Motor neuron (in vitro differentiated cells): ENCODE measurements around the gene CASKIN2. TPM values are rescaled to one million over a fixed set of nuclear protein-coding genes. Genes with fewer than 3 reads are reported as not detected.

Experiments used
- ATAC-seq, 8 experiments: fragments of 200-7000 bp; cut with Tn5 transposase; replicated peaks in 6 of 8; 2 replicates each; pipeline ENCODE4 v1.8.0; 2021; ENCODE audit warnings: mild to moderate bottlenecking in 8 of 8, moderate library complexity in 8 of 8
- H3K27ac ChIP-seq, 2 donors: fragments of 250-450 bp; sonication (Bioruptor Pico); 2 replicates each; pipeline ENCODE4 v1.9.0; 2021; ENCODE audit warnings: antibody characterized with exemption in 2 of 2, mild to moderate bottlenecking in 2 of 2, moderate library complexity in 1 of 2
- H3K4me1 ChIP-seq, 2 donors: fragments of 250-450 bp; sonication (Bioruptor Pico); replicated peaks in 1 of 2; 2 replicates each; pipeline ENCODE4 v1.6.1; 2021; ENCODE audit warnings: antibody characterized with exemption in 2 of 2, mild to moderate bottlenecking in 2 of 2, moderate library complexity in 1 of 2
- H3K4me3 ChIP-seq, 5 donors: fragments of 250-450 bp; sonication (Bioruptor Pico); 2 replicates each; pipeline ENCODE4 v1.9.0; 2021; ENCODE audit warnings: antibody characterized with exemption in 5 of 5, mild to moderate bottlenecking in 5 of 5, moderate library complexity in 4 of 5
- WGBS, 10 experiments: fragments of 450-650 bp; shearing (Covaris generic); methylation state at CpG; one replicate each; pipeline ENCODE4 v1.0.0; 2022; 5-methylcytosine and 5-hydroxymethylcytosine counted together
- in situ Hi-C, 9 experiments: fragments of 400-800 bp; cut with MboI; loops; one replicate each; pipeline ENCODE4 v1.15.0; 2021; ENCODE audit warnings: low sequenced_read_pairs in 9 of 9, low pct_unique_long_range_greater_than_20kb in 2 of 9; ENCODE audit not compliant: unreplicated experiment in 9 of 9
- total RNA-seq, 8 experiments: library from RNA; unstranded; fragments of 300-600 nt; gene quantifications; 2 replicates each; pipeline versions ENCODE4 v1.2.3 to v1.2.4, GENCODE V29; 2022

The CASKIN2 gene
- total RNA-seq, 8 experiments from 2014 or later: 2.2 to 10.8 (median 6.4) TPM

DNA sequence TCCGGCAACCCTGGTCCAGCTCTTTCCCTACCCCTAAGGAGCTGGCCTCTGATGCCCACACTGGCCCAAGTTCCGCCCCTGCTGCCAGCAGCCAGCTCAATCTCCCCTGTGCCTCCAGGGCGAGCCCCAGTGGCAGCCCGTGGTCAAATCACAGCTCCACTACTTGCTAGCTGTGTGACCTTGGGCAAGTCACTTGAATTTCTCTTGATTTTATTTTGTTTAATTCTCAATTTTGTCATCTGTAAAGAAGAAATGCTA lies 10.3 kb downstream of the CASKIN2 start:
- no peak overlapping the region for H3K27ac ChIP-seq
- peaks cover 18 to 26% of the 10 kb centered on the region in 2 donors for H3K4me1 ChIP-seq
- in situ Hi-C loops: no loop called here
- ATAC-seq: no peak
- 80 to 100% (median 89%) methylated on average over 1 to 3 of the region's 4 CpGs; no CpG with 5 or more reads in 7 of the 10 experiments for WGBS, 10 experiments
- H3K4me3 ChIP-seq: no peak overlapping the region

DNA sequence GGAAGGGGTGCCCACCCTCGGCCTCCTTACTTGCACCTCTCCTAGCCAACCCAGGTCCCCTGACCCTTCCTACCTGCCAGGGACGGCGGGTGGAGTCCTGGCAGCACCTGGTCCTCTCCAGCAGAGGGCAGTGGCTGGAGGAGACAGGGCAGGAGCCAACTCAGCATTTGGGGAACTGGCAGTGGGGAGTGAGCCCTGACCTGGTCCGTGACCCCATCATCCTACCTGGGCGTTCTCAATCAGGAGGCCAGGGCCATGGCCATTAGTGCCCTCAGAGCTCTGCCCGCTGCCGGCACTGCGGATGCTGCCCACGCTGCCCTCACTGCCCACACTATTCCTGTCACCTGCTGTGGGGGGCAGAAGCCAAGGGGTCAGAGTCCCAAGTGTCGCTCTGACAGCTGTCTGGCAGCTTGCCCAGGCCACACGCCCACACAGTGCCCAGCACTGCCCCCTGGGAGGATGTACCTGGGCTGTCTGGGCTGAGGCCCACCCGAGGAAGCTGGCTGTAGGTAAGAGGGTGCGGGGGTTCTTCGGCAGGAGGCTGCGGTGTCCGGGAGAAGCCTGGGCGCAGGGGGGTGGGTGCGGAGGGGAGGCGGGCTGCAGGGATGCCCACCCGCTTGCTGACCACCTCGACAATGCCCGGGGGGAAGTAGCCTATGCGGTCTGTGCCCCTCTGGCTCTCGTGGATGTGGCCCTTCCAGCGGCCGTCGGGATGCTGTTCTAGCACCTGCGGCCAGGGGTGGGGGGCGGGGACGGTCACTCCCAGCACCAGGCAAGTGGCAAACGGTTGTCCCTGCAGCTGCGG lies 10.8 kb downstream of the CASKIN2 start:
- peak in 3 of 8 experiments; percentile 17 to 51 (median 19) for ATAC-seq
- no peak overlapping the region for H3K4me3 ChIP-seq
- peaks cover 18 to 26% of the 10 kb centered on the region in 2 donors for H3K4me1 ChIP-seq
- no peak overlapping the region for H3K27ac ChIP-seq
- in situ Hi-C loops: no loop called here
- WGBS, 10 experiments: 32 to 93% (median 63%) methylated on average over 3 to 4 of the region's 32 CpGs; no CpG with 5 or more reads in 6 of the 10 experiments

DNA sequence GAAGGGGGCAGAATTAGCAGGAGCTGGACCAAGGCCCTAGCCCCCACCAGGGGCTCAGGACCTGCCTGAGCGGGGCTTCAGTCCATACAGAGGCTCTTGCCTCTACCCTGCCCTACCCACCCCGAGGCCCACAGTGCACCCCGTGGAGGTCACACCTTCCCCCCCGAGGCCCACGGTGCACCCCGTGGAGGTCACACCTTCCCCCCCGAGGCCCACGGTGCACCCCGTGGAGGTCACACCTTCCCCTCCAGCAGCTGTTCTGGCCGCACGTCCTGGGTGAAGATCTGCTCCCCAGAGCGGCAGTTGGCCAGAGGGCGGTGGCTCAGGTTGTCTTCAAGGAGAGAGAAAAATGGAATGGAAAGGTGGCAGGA lies 11.4 kb downstream of the CASKIN2 start:
- 100% methylated on average over 2 of the region's 13 CpGs; no CpG with 5 or more reads in 9 of the 10 experiments for WGBS, 10 experiments
- ATAC-seq: no peak
- no peak overlapping the region for H3K4me3 ChIP-seq
- peaks cover 18 to 21% of the 10 kb centered on the region in 2 donors for H3K4me1 ChIP-seq
- in situ Hi-C loops: no loop called here
- no peak overlapping the region for H3K27ac ChIP-seq

DNA sequence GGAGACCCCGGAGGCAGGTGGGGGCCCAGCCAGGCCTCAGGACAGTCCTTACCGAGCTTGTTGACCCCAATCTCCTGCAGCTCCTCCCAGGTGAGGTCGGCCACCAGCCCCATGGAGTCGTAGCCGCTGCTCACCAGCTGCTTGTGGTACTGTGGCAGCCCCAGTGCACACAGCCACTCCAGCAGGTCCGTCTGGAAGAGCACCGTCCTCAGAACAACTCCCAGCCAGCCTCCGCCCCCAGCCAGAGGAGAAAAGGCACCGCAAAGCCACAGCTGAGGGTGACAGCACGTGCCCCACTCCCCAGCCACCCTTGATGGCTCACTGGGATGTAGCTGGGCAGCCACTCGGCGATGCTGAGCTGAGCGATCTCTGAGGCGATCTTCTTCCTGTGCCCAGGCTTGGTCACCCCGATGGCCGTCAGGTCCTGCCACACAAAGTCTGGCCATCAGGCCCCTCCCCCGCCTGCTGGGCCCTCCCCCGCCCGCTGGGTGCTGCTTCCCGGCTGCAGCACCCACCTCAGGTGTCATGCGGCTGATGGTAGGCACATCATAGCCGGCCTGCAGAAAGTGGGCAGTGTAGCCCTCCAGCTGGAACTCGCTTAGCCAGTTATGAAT lies 11.9 kb downstream of the CASKIN2 start:
- Histone ChIP-seq H3K4me1 (peaks cover 12 to 16% of the 10 kb centered on the region in 2 donors), H3K4me3 (no peak overlapping the region), H3K27ac (no peak overlapping the region)
- 78 to 100% (median 80%) methylated on average over 1 to 4 of the region's 23 CpGs; no CpG with 5 or more reads in 5 of the 10 experiments for WGBS, 10 experiments
- no peak for ATAC-seq
- in situ Hi-C loops: no loop called here

DNA sequence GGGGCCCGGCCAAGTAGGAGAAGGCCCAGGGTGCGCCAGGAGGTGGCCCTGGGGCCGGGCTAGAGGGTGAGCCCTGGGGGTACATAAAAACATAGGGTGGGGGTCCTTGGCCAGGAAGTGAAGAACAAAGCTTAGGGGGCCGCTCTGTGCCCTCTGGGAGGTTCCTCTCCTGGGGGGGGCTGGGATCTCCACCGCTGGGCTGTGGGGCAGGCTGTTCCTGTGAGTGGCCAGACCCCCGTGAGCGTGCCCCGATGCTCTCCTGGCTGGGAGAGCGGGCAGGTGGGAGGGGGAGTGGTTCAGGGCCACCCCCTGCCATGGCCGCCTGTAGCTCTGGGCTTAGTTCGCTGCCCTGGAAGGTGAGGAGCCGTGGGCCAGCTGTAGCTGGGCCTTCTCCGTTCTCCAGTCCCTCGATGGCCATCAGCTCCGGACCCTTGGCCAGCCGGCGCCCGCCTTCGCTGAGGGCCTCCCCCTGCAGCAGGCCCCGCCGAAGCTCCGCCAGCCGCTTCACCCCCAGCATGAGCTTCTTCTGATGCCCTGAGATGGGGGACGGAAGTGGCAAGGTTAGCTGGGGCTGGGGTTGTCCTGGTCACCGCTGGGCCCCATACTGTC lies 12.5 kb downstream of the CASKIN2 start:
- peak in 2 of 8 experiments; percentile 1 to 7 for ATAC-seq
- Histone ChIP-seq H3K27ac (no peak overlapping the region), H3K4me1 (peaks cover 6 to 9% of the 10 kb centered on the region in 2 donors), H3K4me3 (no peak overlapping the region)
- 100% methylated on average over 1 of the region's 25 CpGs; no CpG with 5 or more reads in 9 of the 10 experiments for WGBS, 10 experiments
- in situ Hi-C loops: no loop called here

DNA sequence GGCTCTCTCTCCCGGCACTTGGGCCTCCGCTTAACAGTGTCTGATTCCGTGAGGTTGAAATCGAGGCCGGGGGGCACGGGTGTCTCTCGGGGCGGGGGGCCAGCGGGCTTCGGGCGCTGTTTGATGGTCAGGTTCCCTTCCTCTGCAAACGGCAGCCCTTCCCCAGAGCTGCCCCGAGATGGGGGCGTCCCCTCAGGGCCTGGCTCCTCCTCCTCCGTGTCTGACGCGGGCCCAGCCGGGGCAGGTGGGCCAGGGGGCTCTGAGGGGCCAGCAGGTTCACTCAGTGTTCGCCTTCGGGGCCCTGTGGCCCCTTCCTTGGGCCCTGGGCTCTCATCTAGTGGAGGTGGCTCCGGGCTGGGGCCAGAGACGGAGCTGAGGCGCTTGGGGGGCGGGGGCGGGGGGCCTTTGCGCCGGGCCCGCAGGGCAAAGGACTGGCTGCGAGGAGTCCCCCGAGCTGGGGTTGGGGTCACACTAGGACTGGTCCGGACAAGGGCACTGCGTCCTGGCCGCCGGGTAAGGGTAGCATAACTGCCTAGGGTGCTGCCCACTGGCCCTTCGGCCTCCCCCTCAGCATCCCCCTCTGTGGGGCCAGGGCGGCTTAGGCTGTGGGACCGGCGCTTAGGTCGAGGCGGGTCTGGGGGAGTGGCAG lies 13.1 kb downstream of the CASKIN2 start:
- H3K4me3 ChIP-seq: no peak overlapping the region
- H3K27ac ChIP-seq: no peak overlapping the region
- peaks cover 0 to 3% of the 10 kb centered on the region in 2 donors for H3K4me1 ChIP-seq
- WGBS, 10 experiments: no CpG with 5 or more reads among the region's 40 CpGs
- in situ Hi-C loops: no loop called here
- ATAC-seq: peak in 2 of 8 experiments; percentile 3 to 13

DNA sequence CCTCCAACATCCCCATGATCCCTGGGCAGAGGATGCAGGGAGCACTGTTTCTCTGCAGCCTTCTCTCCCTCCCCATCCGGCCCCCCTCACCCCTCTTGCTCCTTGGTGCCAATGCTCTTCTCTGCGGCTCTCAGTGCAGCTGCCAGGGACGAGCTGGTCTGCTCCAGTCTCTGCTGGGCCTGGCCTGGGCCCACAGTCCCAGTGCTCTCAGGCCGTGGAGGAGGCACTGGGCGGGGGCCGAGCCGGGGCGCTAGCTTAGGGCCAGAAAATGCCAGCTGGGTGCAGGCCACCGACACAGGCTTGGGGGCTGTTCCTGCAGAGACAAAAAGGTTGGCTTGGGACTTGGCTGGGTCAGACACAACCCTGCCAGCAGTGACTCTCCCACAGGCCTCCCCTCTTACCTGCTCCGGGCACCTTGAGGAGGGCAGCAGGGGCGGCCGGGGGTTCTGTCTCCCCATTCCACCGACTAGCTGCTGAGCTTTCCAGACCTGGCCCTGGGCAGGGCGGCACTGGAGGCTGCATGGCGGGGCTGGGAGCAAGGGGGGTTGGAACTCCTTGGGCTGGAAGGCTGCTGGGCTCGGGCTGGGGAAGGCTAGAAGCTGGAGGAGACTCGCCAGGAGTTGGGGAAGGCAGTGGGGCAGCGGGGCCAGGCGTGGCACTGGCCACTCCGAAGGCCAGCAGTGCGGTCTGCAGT lies 13.8 kb downstream of the CASKIN2 start:
- Histone ChIP-seq H3K4me3 (no peak overlapping the region), H3K4me1 (no peaks in the 10 kb centered on the region), H3K27ac (no peak overlapping the region)
- peak in 6 of 8 experiments; percentile 17 to 79 (median 46) for ATAC-seq
- in situ Hi-C loops: no loop called here
- 95 to 100% methylated on average over 1 to 4 of the region's 21 CpGs; no CpG with 5 or more reads in 8 of the 10 experiments for WGBS, 10 experiments

DNA sequence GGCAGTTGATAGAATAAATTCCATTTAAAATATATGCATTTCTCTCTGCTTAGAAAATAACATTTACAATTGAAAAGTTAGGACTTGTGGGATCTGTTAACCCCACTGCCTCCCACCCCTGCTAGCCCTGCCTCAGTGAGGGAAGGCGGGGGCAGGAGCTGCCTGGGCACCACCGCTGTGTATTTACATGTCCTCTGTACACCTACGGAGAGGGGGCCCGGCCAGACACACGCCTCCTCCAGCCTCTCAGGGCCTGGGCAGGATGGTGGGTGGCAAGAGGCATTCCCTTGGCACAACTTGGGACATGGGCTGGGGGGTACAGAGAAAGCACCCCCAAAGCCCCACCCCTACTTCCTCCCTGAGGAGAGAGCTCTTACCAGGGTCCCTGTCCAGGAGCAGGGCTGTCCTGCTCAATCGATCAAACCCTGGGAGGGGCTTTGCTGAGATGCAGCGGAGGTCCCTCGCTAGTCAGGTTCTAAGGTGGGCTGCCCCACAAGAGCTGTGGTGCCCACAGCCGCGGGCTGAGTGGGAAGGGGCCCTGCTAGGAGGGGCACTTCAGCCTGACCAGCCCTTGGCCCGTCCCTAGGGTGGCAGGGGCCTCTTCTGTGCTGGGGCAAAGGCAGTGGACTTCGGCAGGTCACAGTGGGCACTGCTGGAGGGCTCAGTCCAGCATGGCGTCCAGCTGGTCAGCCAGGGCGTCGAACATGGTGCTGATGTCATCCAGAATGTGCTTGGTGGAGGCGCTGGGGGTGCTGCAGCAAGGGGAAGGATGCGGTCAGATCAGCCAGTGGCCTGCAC lies 14.7 kb downstream of the CASKIN2 start:
- in situ Hi-C loops: no loop called here
- Histone ChIP-seq H3K4me3 (no peak overlapping the region), H3K27ac (no peak overlapping the region), H3K4me1 (no peaks in the 10 kb centered on the region)
- ATAC-seq: no peak
- 60 to 100% (median 90%) methylated on average over 1 of the region's 17 CpGs; no CpG with 5 or more reads in 6 of the 10 experiments for WGBS, 10 experiments

DNA sequence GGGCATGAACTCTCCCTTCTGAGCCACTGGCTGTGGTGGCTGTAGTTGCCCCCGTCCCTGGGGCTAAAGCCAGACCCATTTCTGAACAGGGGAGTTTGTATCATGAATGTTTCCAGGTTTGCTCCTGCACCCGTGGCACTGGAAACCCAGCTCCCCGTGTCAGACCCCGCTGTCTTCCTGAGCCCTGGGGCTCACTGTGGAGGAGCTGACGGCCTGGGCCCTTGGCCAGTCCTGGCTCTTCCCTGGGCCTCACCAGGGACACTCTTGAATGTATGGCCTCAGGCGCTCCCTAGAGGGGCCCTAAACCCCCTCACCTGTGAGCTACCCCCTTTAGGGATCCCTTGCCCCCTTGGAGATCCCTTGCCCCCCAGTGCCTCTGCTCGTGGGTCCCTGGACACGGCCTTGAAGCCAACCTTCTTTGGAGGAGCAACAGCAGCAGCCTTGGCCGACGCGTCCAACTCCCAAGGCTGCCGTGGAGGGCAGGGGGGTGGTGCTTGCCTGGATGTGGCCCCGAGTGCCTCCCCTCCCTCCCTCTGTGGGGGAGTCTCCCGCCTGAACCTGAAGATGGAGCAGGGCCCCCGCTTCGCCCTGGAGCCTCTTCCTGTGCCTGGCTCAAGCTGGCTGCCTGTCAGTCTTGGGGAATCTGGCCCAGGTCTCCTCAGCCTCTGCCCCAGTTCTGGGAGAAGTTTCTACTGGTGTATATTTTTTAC lies 15.9 kb downstream of the CASKIN2 start:
- H3K4me1 ChIP-seq: no peaks in the 10 kb centered on the region
- in situ Hi-C loops: no loop called here
- no peak overlapping the region for H3K4me3 ChIP-seq
- no peak overlapping the region for H3K27ac ChIP-seq
- WGBS, 10 experiments: 40 to 100% (median 86%) methylated on average over 2 to 5 of the region's 16 CpGs; no CpG with 5 or more reads in 7 of the 10 experiments
- ATAC-seq: no peak

DNA sequence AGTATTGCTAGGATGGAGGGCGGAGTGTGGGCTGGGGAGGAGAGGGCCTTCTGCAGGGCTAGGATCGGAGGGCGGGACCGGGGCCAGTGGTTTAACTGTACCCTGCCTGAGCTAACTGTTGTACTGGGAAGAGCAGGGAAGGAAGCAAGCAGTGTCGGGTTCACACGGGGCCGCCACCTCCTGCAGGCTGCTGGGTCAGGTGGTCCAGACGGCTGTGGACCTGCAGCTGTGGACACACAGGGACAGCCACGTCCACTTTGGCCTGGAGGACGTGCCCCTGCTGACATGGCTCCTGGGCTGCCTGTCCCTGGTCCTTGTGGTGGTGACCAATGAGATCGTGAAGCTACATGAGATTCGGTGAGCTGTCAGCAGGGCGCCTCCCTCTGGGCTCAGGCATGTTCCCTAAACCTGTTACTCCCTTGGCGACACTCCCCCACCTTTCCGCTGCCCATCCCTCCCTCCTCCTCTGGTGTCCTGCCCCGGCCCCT lies 16.6 kb downstream of the CASKIN2 start:
- whole genome bisulfite sequencing, 10 experiments: 50 to 100% (median 80%) methylated on average over 1 to 4 of the region's 16 CpGs; no CpG with 5 or more reads in 7 of the 10 experiments
- no peaks in the 10 kb centered on the region for H3K4me1 ChIP-seq
- no peak overlapping the region for H3K4me3 ChIP-seq
- H3K27ac ChIP-seq: no peak overlapping the region
- in situ Hi-C loops: no loop called here
- ATAC-seq: peak in 2 of 8 experiments; percentile 15 to 25

DNA sequence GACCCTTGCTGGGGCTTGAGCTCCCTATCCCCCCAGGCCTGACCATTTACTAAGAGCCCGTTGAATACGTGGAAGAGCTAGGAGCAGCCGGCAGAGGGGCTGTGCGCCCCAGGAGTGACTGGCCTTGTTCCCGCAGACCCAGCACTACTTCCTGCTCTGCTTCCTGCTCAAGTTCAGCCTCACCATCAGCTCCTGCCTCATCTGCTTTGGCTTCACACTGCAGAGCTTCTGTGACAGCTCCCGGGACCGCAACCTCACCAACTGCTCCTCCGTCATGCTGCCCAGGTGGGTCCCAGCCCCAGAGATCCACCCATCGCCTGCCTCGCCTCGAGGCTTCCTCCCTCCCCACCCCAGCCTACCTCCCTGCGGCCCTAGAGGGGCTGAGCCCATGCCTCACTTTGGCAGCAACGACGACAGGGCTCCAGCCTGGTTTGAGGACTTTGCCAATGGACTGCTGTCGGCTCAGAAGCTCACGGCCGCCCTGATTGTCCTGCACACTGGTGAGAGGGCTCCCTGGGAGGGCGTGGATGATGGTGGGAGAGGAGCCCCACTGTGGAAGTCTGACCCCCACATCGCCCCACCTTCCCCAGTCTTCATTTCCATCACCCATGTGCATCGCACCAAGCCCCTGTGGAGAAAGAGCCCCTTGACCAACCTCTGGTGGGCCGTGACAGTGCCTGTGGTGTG lies 17.2 kb downstream of the CASKIN2 start:
- Histone ChIP-seq H3K4me3 (no peak overlapping the region), H3K27ac (no peak overlapping the region), H3K4me1 (no peaks in the 10 kb centered on the region)
- 80 to 100% (median 80%) methylated on average over 1 to 2 of the region's 21 CpGs; no CpG with 5 or more reads in 6 of the 10 experiments for WGBS, 10 experiments
- no peak for ATAC-seq
- in situ Hi-C loops: no loop called here
